ENCODE measurements around the gene STRN3.

Gene STRN3

GRCh38 chr14:30864934-30865333 is 161.2 kb downstream of the STRN3 start:
- no peak for DNase-seq

- DNase-seq: no peak
These were observed 165.0 kb downstream of the STRN3 start for GRCh38 chr14:30861200-30861599.

- no peak for DNase-seq
These were observed 170.7 kb downstream of the STRN3 start for GRCh38 chr14:30855345-30856037.

GRCh38 chr14:30854492-30854891 is 171.7 kb downstream of the STRN3 start:
- no peak for DNase-seq

- DNase-seq: no peak
These were observed 172.2 kb downstream of the STRN3 start for GRCh38 chr14:30853946-30854345.

- DNase-seq: no peak
These were observed 176.2 kb downstream of the STRN3 start for GRCh38 chr14:30849983-30850382.

- no peak for DNase-seq
These were observed 176.8 kb downstream of the STRN3 start for GRCh38 chr14:30849354-30849753.

GRCh38 chr14:30848449-30849240 is 177.5 kb downstream of the STRN3 start:
- DNase-seq: no peak
